Stimulated activated CD4-positive, alpha-beta T cell treated with anti-CD3 and anti-CD28 coated beads, Interleukin-4, amount 100 ng/mL, for 4 hours (primary cell): ENCODE measurements around the gene NINJ1.

Experiments used
- DNase-seq, 2 experiments: peaks; one replicate each; pipeline ENCODE4 v3.0.0-alpha.2; 2020

The NINJ1 gene

DNA sequence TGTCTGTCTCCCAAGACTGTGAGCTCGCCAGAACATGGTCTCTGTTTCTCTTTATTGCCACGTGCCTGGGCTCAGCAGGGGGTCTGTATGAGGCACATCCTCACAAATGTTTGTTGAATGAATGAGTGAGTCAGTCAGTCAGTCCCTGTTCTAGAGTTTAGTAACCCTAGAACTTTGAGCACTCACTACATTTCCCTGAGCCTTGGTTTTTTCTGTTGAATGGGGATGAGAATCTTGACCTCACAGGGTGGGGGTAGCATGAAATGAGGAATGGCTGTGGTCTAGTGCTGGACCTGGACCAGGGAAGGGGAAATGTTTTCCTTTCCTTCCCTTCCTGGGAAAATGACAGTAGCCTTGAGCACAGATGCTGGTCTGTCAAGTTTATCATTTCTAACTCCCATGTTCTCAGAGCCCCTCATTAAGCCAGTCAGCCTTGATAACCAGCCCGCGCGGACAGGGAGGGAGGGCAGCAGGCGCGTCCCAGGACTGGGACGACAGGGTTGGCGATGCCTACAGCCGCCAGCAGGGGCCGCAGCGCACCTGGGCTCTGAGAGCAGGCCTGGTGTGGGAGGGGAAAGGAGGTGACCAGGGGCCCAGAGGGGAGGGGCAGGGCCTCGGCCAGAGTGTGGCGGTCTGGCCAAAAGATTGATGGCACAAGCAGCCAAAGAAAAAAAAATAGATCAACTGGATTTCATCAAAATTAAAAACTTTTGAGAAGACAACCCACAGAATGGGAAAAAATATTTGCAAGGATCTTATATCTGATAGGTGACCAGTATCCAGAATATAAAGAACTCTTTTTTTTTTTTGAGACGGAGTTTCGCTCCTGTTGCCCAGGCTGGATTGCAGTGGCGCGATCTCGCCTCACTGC lies 25.8 kb upstream of the NINJ1 start:
- DNase-seq = peak; percentile 50 to 74

DNA sequence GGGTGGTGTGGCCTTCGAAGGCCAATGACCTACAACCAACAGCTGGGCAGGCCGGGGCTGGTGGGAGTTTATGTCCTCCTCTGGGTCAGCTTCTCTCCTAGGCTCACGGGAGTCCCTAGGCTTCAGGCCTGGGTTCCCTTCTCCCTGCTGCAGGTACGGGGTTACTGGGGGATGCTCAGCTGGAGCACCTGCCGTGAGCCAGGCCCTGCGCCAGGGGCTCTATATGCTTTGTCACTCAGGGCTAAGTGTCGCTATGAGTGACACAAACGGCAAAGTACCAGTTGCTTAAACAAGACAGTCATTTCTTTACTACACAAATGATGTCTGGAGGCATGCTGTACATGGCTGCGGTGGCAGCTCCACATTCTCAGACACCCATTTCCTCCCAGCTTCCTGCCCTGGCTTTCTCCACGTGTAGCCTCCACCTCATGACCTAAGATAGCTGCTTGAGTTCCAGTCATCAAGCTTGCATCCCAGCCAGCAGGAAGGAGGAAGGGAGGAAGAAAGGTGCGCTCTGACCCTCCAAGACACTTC lies 22.5 kb upstream of the NINJ1 start:
- no peak for DNase-seq

DNA sequence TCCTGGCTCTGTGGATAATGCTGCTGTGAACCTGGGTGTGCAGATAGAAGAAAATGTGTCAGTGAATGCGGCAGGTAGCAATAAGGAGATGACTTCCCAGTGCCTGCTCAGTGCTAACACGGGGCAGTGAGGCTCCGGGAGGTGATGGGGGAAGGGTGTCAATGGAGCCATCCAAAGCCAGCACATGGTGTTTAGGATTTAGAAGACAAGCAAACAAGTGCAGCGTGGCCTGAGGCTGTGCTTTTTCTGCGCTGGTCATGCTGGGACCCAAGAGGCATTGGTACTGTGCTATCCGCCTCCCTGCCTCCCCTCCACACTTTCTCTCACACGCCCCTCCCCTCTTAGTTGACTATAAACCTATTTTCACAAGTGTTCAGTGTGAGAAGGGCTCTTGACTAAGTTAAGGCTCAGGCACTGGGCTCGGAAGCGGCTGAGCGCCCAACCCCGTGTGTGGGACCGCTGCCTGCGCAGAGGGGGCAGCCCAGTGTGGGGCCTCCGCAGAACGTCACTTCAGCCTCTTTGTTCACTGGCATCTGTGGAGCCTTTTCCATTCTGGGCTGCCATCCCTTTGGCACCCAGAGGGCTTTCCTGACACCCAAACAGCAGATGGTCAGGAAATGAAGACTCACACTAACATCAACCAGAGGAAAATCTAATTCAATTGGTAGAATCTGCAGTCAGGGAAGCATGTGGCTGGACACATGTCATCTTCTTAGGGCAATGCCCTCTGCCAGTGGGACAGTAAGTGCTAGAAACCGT lies 21.8 kb upstream of the NINJ1 start:
- DNase-seq = no peak

DNA sequence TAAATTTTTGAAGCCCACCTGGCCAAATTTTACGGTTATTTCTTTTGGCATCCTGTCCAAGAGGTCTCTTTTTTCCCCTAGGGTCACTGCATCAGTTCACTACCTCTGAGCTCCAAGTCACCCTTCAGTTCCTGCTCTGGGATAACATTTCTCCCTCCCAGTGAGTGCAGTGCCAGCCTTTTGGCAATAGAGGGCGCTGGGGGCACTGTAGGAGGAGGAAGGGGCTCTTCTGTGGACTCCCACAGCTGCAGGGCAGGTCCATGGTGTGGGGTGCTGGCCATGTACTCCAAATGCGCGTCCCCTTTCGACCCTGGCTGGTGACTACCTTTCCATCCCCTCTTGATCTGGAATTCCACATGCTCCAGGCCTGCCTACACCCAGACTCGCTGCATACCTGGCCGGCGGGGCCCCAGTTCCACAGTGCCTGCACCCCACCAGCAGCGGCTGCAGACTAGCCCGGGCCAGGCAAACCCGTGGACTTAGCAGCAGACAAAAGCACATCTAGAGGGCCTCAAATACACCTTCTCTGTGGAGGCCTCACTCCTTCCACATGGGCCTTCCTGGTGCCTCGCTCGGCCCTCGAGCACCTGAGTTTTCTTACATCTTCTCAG lies 20.3 kb upstream of the NINJ1 start:
- DNase-seq = no peak

DNA sequence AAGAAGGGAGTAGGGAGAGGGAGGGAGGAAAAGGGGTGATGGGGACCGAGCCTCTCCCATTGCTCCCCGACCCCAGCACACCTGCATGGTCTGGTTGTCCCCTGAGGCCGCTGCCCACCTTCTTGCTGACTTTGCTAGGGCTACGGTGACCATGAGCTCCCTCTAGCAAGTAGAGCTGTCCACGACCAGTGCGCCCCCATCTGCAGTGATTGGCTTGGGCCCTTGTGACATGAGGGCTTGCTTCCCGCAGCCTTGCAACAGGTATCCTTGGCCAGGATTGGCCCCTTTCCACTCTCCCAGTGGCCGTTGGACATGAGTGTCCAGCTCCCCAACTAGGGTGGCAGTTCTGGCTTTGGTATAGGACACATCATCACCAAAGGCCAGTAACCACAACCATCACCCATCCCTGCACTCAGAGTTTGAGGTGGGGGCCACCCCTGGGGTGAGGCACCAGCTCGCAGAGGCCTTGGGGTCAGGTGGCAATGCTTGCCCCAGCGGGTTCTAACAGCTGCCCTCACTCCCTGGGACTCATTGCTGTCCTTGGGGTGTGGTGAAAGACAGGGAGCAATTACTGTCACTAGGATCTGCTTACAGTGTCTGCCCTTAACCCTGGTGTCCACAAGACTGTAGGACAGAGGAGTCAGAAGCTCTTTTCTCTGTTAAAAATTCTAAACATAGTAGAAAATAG lies 17.2 kb upstream of the NINJ1 start:
- DNase-seq = no peak

DNA sequence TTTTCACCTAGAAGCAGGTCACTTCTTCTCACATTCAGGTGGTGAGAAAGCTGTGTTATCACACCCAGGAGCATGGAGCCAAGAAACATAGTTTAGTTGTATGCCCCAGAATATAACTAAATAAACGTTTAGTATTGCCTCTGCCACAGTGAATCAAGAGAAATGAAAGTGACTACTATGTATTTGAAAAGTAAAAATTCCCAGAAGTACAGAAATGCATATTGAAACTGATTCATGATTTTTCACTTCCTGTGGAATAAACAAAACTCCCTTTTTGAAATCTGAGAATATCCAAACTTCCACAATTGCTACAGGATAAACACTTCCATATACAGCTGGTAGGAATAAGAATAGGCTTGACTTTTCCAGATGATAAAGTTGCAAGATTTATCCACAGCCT lies 15.3 kb upstream of the NINJ1 start:
- DNase-seq = no peak

DNA sequence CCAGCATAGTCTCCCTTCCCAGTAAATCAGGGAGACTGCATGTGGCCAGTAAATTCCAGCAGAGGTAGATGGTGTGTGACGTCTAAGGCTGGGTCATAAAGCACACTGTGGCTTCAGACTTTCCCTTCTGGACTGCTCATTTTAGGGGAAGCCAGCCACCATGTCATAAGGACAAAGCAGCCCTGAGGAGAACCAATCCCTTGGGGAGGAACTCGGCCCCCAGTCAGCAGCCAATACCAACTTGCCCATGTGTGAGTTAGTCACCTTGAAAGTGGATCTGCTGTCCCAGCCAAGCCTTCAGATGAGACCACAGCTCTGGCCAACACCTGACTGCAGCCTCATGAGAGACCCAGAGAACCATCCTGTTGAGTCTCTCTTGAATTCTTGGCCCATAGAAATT lies 14.7 kb upstream of the NINJ1 start:
- no peak for DNase-seq

DNA sequence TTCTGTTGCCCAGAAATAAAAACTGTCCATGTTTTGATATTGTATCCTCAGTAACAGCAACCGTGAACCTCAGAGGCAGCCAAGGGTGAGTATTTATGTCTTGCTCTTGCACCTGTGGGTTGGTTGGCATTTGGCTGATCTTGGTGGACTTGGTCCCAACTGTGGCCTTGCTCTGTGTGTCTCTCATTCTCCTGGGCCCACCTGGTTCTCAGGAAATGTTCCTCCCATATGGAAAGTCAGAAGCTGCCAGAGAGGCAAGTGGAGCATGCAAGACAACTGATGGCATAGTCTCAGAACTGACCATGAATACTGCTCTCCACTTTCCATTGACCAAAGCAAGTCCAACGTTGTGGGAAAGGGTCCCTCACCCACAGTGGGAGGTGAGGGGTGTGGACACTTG lies 13.6 kb upstream of the NINJ1 start:
- DNase-seq = no peak

DNA sequence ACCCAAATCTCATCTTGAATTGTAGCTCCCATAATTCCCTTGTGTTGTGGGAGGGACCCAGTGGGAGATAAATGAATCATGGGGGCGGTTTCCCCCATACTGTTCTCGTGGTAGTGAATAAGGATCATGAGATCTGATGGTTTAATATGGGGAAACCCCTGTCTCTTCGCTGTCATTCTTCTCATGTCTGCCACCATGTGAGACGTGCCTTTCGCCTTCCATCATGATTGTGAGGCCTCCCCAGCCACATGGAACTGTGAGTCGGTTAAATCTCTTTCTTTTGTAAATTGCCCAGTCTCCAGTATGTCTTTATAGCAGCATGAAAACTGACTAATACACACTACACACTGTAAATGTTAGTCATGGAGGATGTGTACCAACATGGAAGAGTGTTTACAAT lies 12.6 kb upstream of the NINJ1 start:
- peak; percentile 32 to 74 for DNase-seq

DNA sequence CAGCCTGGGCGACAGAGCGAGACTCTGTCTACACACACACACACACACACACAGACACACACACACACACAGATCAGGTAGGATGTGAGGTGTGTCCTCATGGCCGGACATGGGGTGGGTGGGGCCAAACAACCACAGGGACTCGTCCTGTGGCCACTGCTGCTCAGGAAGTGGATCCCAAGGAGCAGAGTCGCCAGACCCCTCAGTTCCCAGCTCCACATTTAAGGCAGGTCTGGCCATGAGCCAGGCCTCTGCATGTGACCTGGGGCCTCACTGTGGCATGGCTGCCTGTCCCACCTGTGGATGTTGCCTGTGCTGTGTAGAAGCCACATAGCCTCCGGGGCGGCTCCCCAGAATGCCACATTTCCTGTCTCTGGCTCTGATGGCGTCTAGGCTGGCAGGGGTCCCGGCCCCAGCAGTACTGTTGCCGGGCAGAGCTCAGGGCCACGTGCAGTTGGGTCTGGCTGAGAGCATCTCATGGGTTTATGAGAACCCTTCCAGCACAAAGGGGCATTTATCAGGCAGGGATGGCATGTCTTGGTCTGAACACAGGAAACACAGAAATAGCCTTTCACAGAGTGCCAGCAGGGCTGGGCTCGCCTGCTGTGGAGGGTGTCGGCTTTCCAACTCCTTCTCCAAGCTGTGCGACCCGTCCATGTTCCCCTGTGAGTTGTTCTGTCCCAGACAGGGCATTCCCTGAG lies 9.9 kb upstream of the NINJ1 start:
- peak in 1 of 2 experiments; percentile 38 for DNase-seq

DNA sequence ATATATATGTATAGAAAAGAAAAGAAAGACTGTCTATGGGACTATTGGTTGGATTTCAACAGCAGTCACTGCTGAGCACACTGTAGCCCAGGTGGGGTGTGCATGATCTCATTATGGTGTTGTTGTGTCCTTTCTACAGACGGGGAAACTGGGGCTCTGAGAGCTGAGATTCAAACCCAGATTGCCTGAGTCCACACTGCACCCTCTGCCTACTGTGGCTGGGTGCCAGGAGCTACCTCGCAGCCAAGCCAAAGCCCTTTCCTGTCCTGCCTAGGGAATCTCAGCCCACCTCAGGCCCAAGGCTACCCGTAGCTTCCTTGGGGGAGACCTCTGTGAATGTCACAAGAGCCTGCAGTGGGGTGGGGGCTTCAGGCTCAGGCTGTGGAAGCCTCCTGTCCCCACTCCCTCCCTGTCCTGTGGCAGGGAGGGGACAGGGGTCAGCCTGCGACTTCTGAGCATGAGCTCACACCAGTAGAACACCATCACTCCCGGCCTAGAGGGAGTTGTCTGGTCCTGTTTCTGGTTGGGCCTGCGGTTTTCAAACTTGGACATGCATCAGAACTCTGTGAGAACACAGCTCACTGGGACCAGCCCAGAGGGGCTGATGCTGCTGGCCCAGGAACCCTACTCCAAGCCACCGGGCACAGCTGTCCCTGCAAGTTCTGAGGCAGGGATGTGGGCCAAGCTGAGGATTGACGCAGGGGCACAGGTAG lies 7.9 kb upstream of the NINJ1 start:
- no peak for DNase-seq

DNA sequence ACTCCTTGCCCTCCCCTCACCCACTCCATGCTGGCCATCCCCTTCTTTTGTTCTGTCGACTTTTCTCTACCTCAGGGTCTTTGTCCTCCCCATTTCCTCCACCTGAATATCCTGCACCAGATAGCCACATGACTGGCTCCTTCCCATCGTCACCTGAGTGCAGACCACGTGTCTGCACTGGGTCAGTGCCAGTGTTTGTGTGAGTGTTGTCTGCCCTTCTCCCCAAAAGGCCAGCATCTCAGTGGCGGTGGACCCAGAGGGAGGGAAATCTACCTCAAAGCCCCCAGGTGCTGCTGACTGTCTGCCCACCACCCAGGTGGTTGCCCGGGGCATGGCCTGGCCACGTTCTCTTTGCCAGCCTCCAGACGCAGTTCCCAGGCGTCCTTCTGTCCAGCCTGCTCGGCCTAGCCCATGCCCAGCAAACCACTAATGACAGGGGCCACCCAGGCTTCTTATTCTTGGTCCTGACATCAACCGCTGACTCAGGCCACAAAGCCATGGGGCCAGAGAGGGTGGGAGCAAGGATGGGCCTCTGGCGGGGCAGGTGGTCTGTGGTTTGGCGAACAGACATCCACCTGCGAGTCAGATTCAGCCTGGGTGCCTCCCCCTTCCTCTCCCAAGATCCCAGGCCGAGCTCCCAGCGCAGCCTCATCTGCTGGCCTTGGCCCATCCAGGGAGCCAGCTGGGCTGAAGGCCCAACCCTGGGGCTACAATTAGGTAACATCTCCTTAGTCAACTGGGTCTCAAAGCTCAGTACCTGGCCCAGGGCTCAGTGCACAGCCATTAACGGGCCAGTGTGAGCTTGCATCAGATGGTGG lies 5.5 kb upstream of the NINJ1 start:
- DNase-seq = no peak

DNA sequence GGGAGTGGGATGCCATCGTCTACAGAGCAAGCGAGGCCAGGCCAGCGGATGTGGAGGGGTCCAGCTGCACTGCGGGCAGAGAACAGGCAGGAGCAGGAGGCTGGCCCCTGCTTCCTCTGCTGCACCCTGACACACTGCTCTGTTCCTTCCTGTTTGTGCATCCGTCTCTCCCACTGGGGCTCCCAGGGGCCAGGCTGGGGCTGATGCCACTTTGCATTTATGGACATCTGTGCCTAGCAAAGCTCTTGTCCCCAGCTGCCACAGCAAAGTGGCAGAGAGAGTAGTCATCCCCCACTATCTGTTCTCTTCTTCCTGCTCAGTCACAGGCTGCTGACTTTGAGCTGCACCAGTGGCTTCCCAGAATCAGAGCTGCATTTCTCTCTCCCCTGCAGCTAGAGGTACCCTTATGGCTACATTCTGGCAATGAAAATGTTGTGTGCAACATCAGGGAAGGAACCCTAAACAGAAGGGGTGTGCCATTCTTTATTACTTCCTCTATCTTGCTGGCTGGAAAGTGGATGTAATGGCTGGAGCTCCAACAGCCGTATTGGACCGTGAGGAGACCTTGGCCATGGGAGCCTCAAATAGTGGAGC lies 4.2 kb upstream of the NINJ1 start:
- no peak for DNase-seq

DNA sequence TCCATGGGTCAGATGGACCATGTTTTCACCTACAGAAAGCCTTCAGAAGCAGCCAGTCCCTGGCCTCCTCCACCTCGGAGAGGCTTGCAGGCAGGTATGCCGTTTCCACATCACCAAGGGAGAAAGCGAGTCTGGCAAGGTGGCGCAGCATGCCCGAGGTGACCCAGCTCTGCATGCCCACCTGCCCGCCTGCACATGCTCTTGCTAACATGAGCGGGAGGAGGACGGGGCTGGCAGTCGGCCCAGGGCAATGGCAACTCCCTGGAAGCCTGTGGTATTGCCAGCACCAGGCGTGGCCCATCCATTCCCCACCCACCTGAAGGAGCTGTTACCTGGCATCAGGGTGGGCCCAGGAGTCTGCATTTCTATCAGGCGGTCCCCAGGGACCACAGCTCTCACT lies 3.3 kb upstream of the NINJ1 start:
- DNase-seq = no peak

DNA sequence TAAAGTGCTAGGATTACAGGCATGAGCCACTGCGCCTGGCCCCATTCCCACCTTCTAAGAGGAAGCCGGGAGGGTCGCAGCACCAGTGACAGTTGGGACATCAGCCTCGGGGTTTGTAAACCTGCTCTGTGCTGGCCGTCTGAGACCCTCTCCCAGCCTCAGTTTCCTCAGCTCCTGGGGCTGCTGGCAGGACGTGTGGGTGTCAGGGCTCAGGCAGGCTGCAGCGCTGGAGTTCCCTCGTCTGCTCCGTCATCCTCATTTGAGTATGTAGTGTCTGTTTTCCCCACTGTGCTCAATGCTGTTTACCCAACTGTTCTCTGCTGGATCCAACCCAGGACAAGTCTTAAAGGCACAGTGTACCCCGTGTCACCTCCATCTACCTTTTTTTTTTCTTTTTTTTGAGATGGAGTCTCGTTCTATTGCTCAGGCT lies 2.0 kb upstream of the NINJ1 start:
- no peak for DNase-seq

DNA sequence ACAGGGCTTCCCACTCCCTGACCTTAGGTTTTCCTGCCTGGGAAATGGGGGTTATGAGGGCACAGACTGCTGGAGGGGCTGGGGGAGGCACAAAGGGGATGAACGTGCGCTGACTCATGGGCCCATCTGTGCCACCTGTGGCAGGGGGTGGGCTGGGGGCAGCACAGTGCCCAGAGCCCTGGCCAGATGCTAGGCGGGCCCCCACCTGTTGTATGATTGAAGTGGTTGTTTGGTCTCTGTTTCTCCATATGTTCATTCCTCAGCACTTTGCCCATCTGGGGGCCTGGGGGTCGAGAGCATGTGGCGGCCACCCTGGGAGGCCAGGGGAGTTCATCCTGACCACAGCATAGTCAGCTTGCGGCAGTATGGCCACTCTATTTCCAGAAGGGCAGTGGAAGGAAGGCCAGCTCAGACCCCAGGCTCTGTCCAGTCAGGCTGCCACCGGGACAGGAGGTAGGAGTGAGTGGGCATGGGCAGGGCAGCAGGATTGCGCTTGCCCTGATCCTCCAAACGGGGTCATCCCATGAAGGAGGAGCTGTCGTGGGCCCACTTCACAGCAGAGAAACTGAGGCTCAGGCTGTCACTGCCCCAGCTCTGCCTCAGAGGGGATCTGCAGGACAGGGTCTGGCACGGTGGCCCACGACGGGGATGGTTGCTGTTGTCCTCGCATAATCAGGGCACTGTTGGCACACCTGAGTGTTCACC lies 841 bp upstream of the NINJ1 start:
- DNase-seq = no peak

DNA sequence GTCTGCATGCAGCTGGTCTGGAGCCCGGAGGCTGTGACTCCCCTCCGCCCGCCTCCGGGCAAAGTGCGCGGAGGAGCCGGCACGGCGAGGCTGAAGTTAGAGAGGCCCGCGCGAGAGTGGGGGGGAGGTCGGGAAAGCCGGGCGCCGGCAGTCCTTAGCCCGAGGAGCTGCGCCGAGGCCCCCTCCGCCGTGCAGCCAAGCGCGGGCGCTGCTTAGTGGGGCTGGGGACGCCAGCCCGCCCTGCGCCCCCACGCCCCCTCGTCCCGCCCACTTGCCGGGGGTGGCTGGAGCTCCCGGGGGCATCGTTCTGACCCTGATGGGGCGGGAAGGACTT lies 403 bp downstream of the NINJ1 start:
- peak; percentile 37 to 40 for DNase-seq

DNA sequence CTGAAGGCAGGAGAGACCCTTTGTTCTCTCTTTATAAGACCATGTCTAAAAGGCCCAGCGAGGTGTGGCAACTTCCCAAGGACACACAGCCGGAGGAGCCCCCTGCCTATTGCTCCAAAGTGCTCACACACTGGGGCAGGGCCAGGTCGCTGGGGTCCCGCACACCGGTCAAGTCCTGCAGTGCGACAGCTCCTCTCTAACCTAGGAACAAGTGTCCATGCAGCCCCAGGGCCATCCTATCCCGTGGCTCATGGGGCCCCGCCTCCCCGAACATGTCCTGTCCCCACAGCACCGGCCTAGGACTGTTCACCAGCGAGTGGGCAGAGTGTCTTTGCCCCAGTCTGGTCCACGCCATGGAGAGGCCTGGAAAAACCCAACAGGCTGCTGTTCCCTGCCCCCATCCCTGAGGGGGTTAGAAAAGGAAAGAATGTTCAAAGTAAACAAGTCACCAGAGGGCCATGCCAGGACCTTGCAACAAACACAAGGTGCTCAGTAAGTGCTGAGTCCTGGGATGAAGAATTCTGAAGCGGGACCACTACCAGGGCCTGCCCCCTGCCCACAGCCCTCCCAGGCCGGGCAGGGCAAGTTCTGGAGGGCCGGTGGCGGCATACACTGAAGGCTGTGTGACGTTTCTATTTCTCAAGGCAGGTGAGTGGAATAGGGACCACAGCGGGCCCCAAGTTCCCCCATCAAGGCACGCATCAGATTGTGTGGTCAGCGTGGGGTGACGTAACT lies 938 bp downstream of the NINJ1 start:
- no peak for DNase-seq
